HFF-Myc (cell line): ENCODE data around the gene RTRAF.

Source experiments
- DNase-seq: peaks from one replicate; pipeline ENCODE4 v3.0.0-alpha.2; 2011; ENCODE audit warnings: low read depth; ENCODE audit errors: extremely low read depth
- H3K4me3 ChIP-seq: replicated peaks from 2 replicates; pipeline ENCODE4 v1.5.1; 2011; ENCODE audit warnings: low read depth, mild to moderate bottlenecking, control low read depth, low read length
- CTCF ChIP-seq: IDR thresholded peaks from 2 replicates; pipeline ENCODE4 v1.5.1; 2012; ENCODE audit warnings: mild to moderate bottlenecking, low read depth, low read length, control low read depth; ENCODE audit errors: missing control alignments

RTRAF gene

GRCh38 chr14:52007637-52008036, 18.3 kb downstream of the RTRAF start:
- no peak for DNase-seq

GRCh38 chr14:52008136-52008535, 18.8 kb downstream of the RTRAF start:
- TF ChIP-seq CTCF, result no peak
- no peak overlapping the region for H3K4me3 ChIP-seq
- DNase-seq, result no peak

More at GRCh38 chr14:52007637-52008036, 18.3 kb downstream of the RTRAF start:
- TF ChIP-seq CTCF, result no peak
- no peak overlapping the region for H3K4me3 ChIP-seq

GRCh38 chr14:52010173-52010693, 20.9 kb downstream of the RTRAF start:
- TF ChIP-seq CTCF, result no peak
- H3K4me3 ChIP-seq, result no peak overlapping the region
- no peak for DNase-seq

- DNase-seq, result no peak
- H3K4me3 ChIP-seq, result no peak overlapping the region
- TF ChIP-seq CTCF, result no peak
Observed at GRCh38 chr14:52011523-52011922, 22.2 kb downstream of the RTRAF start.

- DNase-seq, result no peak
- H3K4me3 ChIP-seq, result no peak overlapping the region
- no peak for TF ChIP-seq CTCF
Observed at GRCh38 chr14:52012635-52013034, 23.3 kb downstream of the RTRAF start.

- H3K4me3 ChIP-seq, result no peak overlapping the region
- no peak for DNase-seq
- peak; percentile 44 for TF ChIP-seq CTCF
Observed at GRCh38 chr14:52013984-52014600, 24.7 kb downstream of the RTRAF start.
